PC-9 (cell line): ENCODE data around the gene DIRAS3. TPM values are rescaled to one million over a fixed set of nuclear protein-coding genes. Genes with fewer than 3 reads are reported as not detected.
A peak's percentile ranks its signal among the peaks of the same experiment; 100 is the strongest.

Experiments used
- BruUV-seq: library from RNA; stranded (reverse); fragments of 400-500 nt; replicated peaks from 2 replicates; lab custom pipeline; 2021; lab: Mats Ljungman, UMichigan
- CTCF ChIA-PET: fragments of 300-600 bp; sonication (Branson Sonifier 250); formaldehyde crosslinking; loops from one replicate; lab custom pipeline; 2022; ENCODE audit warnings: antibody characterized with exemption; lab: Charles Lee
- POLR2A ChIA-PET: fragments of 300-600 bp; sonication (Branson Sonifier 250); formaldehyde crosslinking; loops from one replicate; lab custom pipeline; 2022; ENCODE audit warnings: antibody characterized with exemption; ENCODE audit not compliant: unreplicated experiment; lab: Charles Lee
- DNase-seq, 2 experiments: peaks; one replicate each; pipeline versions ENCODE4 v3.0.0 to v3.0.0-alpha.2; 2015 to 2022; ENCODE audit warnings: mixed read lengths in 1 of 2
- H2AFZ ChIP-seq: fragments of 200-600 bp; sonication (generic); 2 replicates; pipeline ENCODE4 v1.8.1; 2017; ENCODE audit warnings: antibody characterized with exemption
- H3F3A ChIP-seq: fragments of 200-600 bp; sonication (generic); 2 replicates; pipeline ENCODE4 v1.8.1; 2017; ENCODE audit warnings: antibody characterized with exemption, mild to moderate bottlenecking, low read depth; ENCODE audit not compliant: insufficient read depth
- H3K27ac ChIP-seq: fragments of 200-600 bp; sonication (generic); 2 replicates; pipeline ENCODE4 v1.6.1; 2016; ENCODE audit warnings: mixed run types
- H3K27me3 ChIP-seq: fragments of 200-600 bp; sonication (generic); 2 replicates; pipeline ENCODE4 v1.6.1; 2016; ENCODE audit warnings: low read depth, mixed run types; ENCODE audit not compliant: insufficient read depth
- H3K36me3 ChIP-seq: fragments of 200-600 bp; sonication (generic); 2 replicates; pipeline ENCODE4 v1.6.1; 2016; ENCODE audit warnings: low read depth, mixed run types
- H3K4me1 ChIP-seq: fragments of 200-600 bp; sonication (generic); replicated peaks from 2 replicates; pipeline ENCODE4 v1.6.1; 2016; ENCODE audit warnings: mixed run types; ENCODE audit not compliant: insufficient read depth
- H3K4me2 ChIP-seq: fragments of 200-600 bp; sonication (generic); 2 replicates; pipeline ENCODE4 v1.6.1; 2017; ENCODE audit warnings: mixed run types
- H3K4me3 ChIP-seq: fragments of 200-600 bp; sonication (generic); 2 replicates; pipeline ENCODE4 v1.6.1; 2016; ENCODE audit warnings: mixed run types
- H3K79me2 ChIP-seq: fragments of 200-600 bp; sonication (generic); 2 replicates; pipeline ENCODE4 v1.6.1; 2017; ENCODE audit warnings: low read depth, mixed run types
- H3K9me2 ChIP-seq: fragments of 200-600 bp; sonication (generic); 2 replicates; pipeline ENCODE4 v1.8.1; 2017; ENCODE audit warnings: mild to moderate bottlenecking; ENCODE audit not compliant: insufficient read depth
- H3K9me3 ChIP-seq: fragments of 200-600 bp; sonication (generic); 2 replicates; pipeline ENCODE4 v1.8.1; 2016; ENCODE audit warnings: low read depth; ENCODE audit not compliant: insufficient read depth
- H4K20me1 ChIP-seq: fragments of 200-600 bp; sonication (generic); 2 replicates; pipeline ENCODE4 v1.8.1; 2017; ENCODE audit not compliant: insufficient read depth
- EZH2 ChIP-seq: fragments of 200-600 bp; sonication (generic); IDR thresholded peaks from 2 replicates; pipeline ENCODE4 v1.8.0; 2017; ENCODE audit warnings: antibody characterized with exemption, low read depth
- intact Hi-C: fragments of 100-400 bp; cut with micrococcal nuclease; formaldehyde crosslinking; loops from one replicate; pipeline ENCODE4 v1.10.0; 2022; ENCODE audit not compliant: unreplicated experiment
- total RNA-seq: library from RNA; stranded (reverse); gene quantifications from 2 replicates; pipeline ENCODE4 v1.2.3, GENCODE V29; 2021
- TF ChIP-seq, protein P1 (sequence below): fragments of 200-600 bp; sonication (generic); conservative IDR thresholded peaks from 2 replicates; pipeline ENCODE4 v1.6.1; 2017; ENCODE audit warnings: mixed run types, antibody characterized with exemption, mild to moderate bottlenecking, moderate library complexity

The DIRAS3 gene
- total RNA-seq, 1 experiment from 2014 or later, result not detected

DNA sequence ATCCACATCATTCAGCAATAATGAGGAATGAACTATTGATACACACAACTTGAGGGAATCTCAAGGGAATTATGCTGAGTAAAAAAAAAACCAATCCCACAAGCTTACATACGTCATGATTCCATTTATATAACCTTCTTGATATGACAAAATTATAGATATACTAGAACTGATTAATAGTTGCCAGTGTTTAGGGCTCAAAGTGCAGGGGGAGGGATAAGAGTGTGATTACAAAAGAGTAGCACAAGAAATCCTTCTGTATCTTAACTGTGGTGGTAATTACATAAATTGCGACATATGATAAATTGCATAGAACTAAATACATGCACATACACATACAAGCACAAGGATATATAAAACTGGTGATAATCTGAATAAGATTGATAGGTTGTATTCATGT is 13.5 kb downstream of the DIRAS3 start:
- Histone ChIP-seq H3K36me3 (no peaks in the 10 kb centered on the region), H3K79me2 (no peaks in the 10 kb centered on the region), H3K4me3 (no peak overlapping the region), H3K4me2 (no peak overlapping the region), H2AFZ (no peak overlapping the region), H3K27ac (no peak overlapping the region), H3K9me2 (no peaks in the 10 kb centered on the region), H3K27me3 (no peaks in the 10 kb centered on the region), H3F3A (no peaks in the 10 kb centered on the region), H3K4me1 (no peaks in the 10 kb centered on the region), H3K9me3 (no peaks in the 10 kb centered on the region), H4K20me1 (no peaks in the 10 kb centered on the region; the same call in 1 of the 2 replicates)
- TF ChIP-seq EZH2, result no peak
- TF ChIP-seq, protein P1, sequence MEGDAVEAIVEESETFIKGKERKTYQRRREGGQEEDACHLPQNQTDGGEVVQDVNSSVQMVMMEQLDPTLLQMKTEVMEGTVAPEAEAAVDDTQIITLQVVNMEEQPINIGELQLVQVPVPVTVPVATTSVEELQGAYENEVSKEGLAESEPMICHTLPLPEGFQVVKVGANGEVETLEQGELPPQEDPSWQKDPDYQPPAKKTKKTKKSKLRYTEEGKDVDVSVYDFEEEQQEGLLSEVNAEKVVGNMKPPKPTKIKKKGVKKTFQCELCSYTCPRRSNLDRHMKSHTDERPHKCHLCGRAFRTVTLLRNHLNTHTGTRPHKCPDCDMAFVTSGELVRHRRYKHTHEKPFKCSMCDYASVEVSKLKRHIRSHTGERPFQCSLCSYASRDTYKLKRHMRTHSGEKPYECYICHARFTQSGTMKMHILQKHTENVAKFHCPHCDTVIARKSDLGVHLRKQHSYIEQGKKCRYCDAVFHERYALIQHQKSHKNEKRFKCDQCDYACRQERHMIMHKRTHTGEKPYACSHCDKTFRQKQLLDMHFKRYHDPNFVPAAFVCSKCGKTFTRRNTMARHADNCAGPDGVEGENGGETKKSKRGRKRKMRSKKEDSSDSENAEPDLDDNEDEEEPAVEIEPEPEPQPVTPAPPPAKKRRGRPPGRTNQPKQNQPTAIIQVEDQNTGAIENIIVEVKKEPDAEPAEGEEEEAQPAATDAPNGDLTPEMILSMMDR, result no peak
- ChIA-PET CTCF (no interaction called here), POLR2A (no interaction called here)
- no peak for DNase-seq
- intact Hi-C loops, result no loop called here
- no TSS peak for BruUV-seq

DNA sequence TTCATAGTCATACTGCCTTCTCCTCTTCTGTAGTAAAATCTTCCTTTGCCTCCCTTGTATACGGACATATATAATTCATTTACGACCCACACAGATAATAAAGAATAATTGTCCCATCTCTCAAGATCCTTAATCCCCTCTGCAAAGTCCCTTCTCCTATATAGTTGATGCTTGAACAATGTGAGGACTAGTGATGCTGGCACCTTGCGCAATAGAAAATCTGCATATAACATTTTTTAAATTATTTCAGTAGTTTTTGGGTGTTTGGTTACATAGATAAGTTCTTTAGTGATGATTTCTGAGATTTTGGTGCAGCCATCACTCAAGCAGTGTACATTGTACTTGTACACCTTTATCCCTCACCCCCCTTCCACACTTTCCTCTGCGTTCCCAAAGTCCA is 21.0 kb downstream of the DIRAS3 start:
- Histone ChIP-seq H3K27me3 (no peaks in the 10 kb centered on the region), H3K9me3 (no peaks in the 10 kb centered on the region), H3K4me2 (no peak overlapping the region), H4K20me1 (no peaks in the 10 kb centered on the region), H3K79me2 (no peaks in the 10 kb centered on the region), H3K4me1 (no peaks in the 10 kb centered on the region), H3K36me3 (no peaks in the 10 kb centered on the region), H3K4me3 (no peak overlapping the region), H3K27ac (no peak overlapping the region), H3F3A (no peaks in the 10 kb centered on the region), H3K9me2 (no peaks in the 10 kb centered on the region), H2AFZ (no peak overlapping the region)
- intact Hi-C loops, result no loop called here
- TF ChIP-seq EZH2, result no peak
- TF ChIP-seq, protein P1, result no peak
- ChIA-PET POLR2A (no interaction called here), CTCF (no interaction called here)
- BruUV-seq, result no TSS peak
- no peak for DNase-seq

DNA sequence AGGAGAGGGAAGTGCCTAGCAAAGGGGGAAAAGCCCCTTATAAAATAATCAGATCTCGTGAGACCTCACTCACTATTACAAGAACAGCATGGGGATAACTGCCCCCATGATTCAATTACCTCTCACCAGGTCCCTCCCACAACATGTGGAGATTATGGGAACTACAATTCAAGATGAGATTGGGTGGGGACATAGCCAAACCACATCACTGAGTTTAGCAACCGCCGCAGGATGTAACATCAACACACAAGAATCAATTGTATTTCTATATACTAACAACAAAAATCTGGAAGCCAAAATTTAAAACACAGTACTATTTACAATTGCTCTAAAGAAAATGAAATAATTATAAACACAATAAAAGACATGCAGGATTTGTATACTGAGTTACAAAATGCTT is 21.9 kb downstream of the DIRAS3 start:
- ChIA-PET POLR2A (no interaction called here), CTCF (no interaction called here)
- BruUV-seq, result no TSS peak
- H3K79me2 ChIP-seq, result no peaks in the 10 kb centered on the region
- H3K27ac ChIP-seq, result no peak overlapping the region
- H3K4me1 ChIP-seq, result no peaks in the 10 kb centered on the region
- H3K9me3 ChIP-seq, result no peaks in the 10 kb centered on the region
- H3K4me3 ChIP-seq, result no peak overlapping the region
- no peak overlapping the region for H3K4me2 ChIP-seq
- intact Hi-C loops, result no loop called here
- no peaks in the 10 kb centered on the region for H3K36me3 ChIP-seq
- H3K9me2 ChIP-seq, result no peaks in the 10 kb centered on the region
- no peak for TF ChIP-seq EZH2
- TF ChIP-seq, protein P1, result 0 out of 2 replicates have a peak, but pooled peaks have one; percentile 4
- no peak overlapping the region for H2AFZ ChIP-seq
- no peaks in the 10 kb centered on the region for H4K20me1 ChIP-seq
- no peaks in the 10 kb centered on the region for H3K27me3 ChIP-seq
- DNase-seq, result no peak
- no peaks in the 10 kb centered on the region for H3F3A ChIP-seq
